NCI-H1436 treated with DMSO at 0.1 percent for 48 hours (cell line): ENCODE measurements around the gene FHOD3.
"Not testable (repeated sequence)": the region's sequence is repeated elsewhere in the genome, so short reads cannot be mapped to it uniquely, and the experiment has no call there.

ENCODE experiments used
- DNase-seq: peaks from one replicate; lab custom pipeline; 2025; lab: John Stamatoyannopoulos, UW

FHOD3 gene

DNA sequence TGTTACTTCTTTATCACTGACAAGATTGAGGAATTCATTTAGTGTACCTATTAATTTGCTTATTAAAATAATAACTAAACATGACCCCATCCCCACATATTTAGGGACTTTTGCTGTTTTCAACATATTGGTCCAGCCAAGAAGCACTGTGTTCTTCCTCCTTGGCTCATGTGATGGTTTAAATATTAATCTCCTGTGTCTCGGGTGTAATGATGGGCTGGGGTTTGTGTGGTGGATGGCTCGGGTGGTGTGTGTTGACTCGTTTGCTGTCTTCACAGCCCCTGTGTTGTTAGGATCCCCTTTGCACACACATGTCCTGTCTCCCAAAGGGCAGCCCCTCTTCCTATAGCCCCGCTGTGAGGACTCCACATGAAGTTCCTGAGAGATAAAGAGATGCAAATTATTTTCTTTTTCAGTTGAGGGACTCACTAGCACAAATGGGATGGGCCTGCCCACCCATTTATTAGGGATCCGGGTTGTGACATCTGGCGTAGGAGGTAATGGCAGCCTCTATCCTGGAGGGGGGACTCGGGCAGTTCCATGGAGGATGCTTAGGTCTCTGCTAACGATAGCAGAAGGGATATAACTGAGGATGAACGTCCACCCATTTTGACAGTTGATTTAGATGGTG, 53.4 kb downstream of the FHOD3 start:
- no peak for DNase-seq

DNA sequence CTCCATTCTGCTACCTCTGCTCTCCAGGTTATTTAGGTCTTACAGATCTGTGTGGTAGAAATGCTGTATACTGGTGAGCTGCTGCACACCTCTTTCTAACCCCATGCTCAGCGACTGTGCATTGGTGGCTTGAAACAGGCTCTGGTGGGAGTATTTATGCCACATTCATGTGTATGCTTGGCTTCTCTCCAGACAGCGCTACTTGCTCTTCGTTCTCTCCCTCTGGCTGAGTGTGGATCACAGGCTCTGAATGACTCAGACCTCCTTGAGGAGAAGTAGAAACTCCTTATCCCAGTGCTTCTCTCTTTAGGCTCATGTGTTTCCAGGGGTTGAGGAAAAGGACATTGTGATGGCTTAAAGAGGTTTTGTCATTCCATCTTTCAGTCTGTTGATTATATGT, 54.9 kb downstream of the FHOD3 start:
- no peak for DNase-seq

- no peak for DNase-seq
These were observed 57.5 kb downstream of the FHOD3 start for GRCh38 chr18:36354989-36355388.

DNA sequence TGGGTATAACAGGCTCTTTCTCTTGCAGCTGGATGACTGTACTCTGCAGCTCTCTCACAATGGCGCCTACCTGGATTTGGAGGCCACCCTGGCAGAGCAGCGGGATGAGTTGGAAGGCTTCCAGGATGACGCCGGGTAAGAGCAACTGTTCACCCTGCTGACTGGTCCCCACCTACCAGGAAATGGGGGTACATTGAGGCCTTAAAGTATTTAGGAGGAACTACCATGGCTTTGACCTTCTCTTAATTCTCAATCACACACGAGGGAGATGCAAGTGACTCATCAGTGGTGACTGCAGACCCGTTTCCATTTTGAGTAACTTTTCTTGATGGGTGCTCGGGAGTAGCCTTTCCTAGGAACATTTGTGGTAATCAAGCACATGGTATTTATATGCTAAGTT, 58.0 kb downstream of the FHOD3 start:
- no peak for DNase-seq

GRCh38 chr18:36356741-36357140, 59.2 kb downstream of the FHOD3 start:
- not testable (repeated sequence) for DNase-seq

DNA sequence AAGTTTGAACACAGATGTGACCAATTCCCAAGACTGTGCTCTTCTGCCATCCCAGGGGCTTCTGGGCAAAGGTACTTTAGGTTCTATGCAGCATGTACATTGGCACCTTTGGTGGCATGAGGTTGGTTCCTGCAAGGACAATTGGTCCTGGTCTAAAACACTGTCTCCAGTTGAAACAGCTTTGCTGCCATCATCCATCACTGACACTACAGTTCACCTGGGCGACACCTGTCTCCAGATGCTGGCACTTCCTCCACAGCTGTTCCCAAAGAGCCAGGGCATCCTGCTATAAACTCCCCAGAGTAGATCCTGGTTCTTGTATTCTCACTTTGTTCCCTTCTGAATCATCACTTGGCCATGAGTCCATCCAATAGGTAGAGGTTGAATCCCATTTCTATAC, 60.6 kb downstream of the FHOD3 start:
- no peak for DNase-seq

GRCh38 chr18:36360256-36360909, 62.9 kb downstream of the FHOD3 start:
- no peak for DNase-seq

DNA sequence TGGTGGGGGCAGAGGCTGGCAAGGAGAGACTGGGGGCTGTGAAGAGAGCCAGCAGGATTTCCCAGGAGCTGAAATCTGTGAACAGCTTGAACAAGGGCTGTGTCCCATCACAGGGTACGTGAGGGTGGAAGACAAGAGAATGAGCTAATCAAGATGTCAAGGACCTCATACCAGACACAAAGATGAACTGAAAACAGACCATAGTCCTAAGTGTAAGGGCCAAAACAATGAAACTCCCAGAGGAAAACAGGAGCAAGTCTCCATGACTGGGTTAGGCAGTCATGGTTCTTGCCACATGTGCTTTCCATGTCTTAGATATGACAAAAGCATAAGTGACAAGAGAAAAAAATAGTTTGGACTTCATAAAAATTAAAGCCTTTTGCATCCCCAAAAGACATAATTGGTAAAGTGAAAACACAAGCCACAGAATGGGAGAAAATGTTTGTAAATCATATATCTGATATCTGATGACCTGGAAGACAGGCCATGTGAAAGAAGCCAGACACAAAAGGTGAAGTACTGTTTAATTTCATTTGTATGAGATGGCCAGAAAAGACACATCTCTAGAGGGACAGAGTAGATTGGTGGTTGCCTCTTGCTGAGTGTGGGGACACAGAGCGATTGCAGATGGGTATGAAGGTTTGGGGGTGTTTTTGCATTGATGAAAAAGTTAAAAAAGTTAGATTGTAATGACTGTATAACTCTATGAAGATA, 67.6 kb downstream of the FHOD3 start:
- DNase-seq: no peak

DNA sequence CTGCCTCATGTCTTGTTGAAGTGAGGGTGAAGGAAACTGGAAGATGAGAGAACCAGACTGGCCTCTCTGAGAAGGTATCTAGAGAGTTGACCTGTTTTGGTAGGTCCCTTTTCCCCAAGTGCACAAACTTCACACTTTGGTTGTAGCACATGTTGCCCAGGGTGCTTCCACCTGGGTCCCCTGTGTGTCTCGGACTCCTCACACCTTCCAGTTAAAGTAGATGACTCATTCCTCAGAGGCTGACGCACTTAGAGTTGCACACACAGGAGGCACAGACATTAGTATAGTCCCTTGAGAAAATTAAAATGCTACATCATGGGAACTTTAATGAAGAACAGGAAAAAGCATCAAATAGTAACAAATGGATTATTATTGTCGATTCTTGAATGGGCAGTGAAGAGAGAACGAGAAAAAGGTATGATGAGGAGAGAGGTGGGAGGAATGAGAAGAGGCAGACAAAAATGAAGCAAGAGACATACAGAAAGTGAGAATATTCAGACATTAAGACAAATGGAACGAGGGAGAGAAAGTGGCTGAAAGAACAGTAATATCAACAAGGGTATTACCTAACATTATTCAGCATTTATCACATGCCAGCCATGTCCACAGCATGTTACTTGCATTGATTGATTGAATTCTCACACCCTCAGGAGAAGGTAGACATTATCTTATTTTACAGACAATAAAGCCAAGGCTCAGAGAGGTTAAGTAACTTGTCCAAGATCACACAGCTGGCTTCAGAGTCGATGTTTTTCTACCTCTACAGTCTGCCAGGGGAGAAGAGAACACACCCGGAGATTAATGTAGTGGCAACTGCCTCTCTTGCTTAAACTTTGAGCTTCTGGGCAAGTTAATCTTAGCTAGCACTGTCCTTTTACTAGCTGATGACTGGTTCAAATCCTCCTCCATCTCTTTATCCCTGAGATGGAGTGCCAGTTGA, 68.6 kb downstream of the FHOD3 start:
- no peak for DNase-seq

GRCh38 chr18:36366994-36367839, 69.7 kb downstream of the FHOD3 start:
- DNase-seq: no peak

DNA sequence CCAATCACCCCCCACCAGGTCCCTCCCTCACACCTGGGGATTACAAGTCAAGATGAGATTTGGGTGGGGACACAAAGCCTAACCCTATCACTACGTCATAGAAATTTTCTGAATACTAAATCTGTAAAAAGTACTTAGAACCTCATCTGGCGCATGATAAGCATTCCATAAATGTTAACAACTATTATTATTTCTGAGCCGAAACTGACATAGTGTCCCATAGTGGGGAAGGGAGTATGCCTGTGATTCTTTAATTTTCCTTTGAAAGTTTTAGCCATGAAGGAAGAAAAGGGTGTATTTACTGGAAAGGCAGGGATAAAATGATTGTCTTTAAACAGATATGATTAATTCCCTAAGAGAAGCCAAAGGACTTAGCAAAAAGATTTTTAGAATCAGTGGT, 71.4 kb downstream of the FHOD3 start:
- no peak for DNase-seq

DNA sequence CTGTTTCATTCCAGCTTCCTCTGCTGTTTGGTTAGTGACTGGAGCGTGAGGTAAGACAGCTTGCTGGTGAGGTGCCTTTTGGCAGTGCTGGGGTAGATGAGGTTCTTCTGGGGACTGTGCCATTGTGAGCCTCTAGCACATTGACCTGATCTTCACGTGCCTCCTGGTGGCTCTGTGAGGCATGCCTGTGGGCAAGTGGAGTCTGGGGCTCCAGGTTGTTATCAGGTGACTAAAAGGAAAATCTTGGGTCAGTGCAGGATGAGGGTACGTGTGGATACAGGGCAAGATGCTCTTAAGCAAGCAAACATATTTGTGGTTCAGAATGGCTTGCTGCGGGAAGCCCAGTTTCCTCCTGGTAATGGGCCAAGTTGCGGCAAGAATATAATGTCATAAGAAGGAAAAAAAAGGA, 75.4 kb downstream of the FHOD3 start:
- no peak for DNase-seq

DNA sequence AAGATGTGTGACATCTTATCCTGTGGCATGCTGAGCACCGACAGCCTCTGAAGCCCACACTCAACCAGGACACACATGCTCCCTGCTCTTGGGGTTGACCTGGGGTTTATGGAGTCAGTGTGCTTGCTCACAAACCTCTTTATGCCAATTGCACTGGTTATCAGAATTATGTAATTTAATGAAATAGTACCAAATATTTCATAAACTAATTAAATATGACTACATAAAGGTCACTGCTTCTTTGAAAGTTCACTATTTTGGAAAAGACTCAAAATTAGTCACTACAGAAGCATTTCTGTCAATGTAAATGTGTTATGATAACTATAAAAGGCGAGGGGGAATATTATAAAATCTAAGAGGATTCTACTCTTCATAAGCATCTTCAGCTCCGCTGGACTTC, 76.7 kb downstream of the FHOD3 start:
- DNase-seq: no peak

- DNase-seq: no peak
These were observed 77.6 kb downstream of the FHOD3 start for GRCh38 chr18:36375118-36375517.

DNA sequence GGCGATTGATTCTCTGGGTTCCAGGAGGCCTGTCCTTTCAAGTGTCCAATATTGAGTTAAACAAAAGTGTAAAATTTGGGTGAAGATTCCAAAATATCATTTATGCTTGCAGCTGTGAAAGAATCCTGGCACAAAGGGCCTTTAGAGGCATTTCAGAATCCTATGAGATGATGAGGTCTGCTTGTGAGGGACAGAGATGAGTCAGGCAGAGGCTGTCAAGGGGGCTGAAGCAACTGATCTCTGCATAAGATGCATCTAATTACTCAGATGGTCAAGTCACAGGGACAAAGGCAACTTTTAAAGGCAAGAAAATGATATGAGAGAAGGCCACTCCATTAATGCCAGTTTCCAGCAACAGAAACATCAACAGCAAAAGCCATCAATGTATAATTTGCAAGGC, 78.8 kb downstream of the FHOD3 start:
- DNase-seq: no peak

DNA sequence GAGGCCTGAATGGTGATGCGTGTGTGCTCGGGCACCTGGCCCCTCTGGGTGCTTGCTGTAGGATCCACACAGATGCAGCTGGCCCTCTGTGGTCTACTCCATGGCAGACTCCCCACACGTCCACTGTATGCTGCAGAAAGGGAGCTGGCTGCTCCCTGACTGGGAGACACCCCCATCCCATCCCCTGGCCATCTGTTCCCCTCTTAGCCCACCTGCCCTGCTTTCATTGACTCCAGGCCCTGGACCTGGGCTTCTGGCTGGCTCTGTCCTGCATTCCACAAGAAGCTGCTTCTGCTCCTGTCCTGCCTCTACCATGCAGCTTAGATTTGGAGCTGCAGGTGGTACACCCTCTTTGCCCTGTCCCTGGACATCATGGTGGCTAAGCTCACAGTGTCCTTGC, 80.1 kb downstream of the FHOD3 start:
- DNase-seq: no peak

DNA sequence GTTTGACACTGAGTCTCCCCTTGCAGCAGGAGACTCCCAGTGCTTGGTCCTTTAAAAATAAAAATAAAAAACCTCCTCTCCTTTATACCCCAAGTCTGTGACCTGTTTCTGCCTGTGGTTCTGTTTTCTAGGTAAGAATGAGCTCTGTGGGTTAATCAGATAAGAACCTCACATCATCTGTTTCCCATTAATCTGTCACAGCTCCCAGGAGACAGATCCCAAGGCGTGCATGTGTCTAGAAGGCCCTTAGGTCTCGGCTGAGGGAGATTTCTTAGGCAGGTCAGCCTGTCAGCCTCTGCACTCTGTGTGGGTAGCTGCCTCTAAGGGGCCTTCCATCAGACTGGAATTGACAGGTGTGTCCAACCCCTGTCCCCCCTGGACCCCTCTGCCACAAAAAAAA, 80.7 kb downstream of the FHOD3 start:
- DNase-seq: no peak

GRCh38 chr18:36379435-36379984, 82.0 kb downstream of the FHOD3 start:
- no peak for DNase-seq

DNA sequence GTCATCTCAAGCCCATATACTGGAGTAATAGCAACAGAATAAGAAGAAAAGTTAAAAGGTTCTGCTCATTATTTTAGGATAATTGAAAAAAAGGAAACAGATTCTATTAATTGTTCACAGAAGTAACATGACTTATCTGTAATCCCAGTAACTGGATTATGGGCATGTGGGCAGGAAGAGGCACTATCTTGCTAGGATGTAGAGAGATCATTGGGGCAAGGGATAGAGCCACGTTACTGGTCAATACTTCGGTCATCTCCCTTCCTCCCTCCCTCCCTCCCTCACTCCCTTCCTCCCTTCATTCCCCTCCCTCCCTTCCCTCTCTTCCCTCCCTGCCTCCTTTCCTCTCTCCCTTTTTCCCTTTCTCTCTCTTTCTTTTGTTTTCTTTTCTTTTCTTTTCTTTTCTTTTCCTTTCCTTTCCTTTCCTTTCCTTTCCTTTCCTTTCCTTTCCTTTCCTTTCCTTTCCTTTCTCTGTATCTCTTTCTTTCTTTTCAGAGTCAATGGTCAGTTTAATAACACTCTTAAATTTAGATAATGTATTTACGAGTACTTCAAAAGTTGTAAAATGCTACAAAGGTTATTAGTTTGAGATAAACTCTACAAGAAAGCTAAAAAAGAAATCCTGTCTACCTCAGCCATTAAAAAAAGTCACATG, 82.8 kb downstream of the FHOD3 start:
- no peak for DNase-seq

- no peak for DNase-seq
These were observed 83.6 kb downstream of the FHOD3 start for GRCh38 chr18:36381075-36381474.

DNA sequence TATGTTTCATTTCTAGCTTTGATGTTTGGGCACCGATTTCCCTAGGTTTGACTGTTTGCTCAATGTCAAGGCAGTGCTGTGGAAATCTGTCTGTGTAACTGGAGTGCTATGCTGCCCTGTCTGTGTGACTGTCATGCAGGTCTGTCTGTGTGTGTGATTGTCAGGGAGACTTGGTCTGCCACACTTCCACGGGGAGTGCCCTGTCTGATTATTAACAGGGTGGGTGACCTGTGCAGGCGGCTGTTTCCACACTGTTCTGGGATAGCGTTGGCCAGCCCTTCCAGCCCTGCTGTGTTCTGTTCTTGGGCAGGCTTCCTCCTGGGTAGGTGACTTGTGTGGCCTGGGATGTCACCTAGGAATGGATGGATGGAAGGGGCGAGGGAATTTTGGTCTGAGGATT, 85.3 kb downstream of the FHOD3 start:
- no peak for DNase-seq
